H9 (cell line): ENCODE results near the gene CD81. TPM values are rescaled to one million over a fixed set of nuclear protein-coding genes. Genes with fewer than 3 reads are reported as not detected.

Experiments
- DNase-seq: peaks from one replicate; pipeline ENCODE4 v3.0.0-alpha.2; 2017
- H2AFZ ChIP-seq: one replicate; pipeline ENCODE4 v1.6.1; 2013; ENCODE audit warnings: mild to moderate bottlenecking, low read length, control low read depth, moderate library complexity
- H2AK5ac ChIP-seq: 2 replicates; pipeline ENCODE4 v1.6.1; 2013; ENCODE audit warnings: low read length, control low read depth, mixed read lengths; ENCODE audit not compliant: insufficient read length
- H2BK120ac ChIP-seq: one replicate; pipeline ENCODE4 v1.6.1; 2013; ENCODE audit warnings: low read depth, mild to moderate bottlenecking, low read length, control low read depth, inconsistent platforms; ENCODE audit not compliant: poor library complexity, severe bottlenecking
- H2BK12ac ChIP-seq: 2 replicates; pipeline ENCODE4 v1.6.1; 2013; ENCODE audit warnings: low read length, control low read depth, mixed read lengths, low read depth; ENCODE audit not compliant: insufficient read length
- H2BK15ac ChIP-seq: 2 replicates; pipeline ENCODE4 v1.6.1; 2013; ENCODE audit warnings: low read depth, low read length, control low read depth
- H2BK20ac ChIP-seq: one replicate; pipeline ENCODE4 v1.6.1; 2013; ENCODE audit warnings: low read depth, mild to moderate bottlenecking, low read length, control low read depth, inconsistent platforms; ENCODE audit not compliant: poor library complexity, severe bottlenecking
- H2BK5ac ChIP-seq: 2 replicates; pipeline ENCODE4 v1.6.1; 2013; ENCODE audit warnings: low read length, control low read depth, mixed read lengths; ENCODE audit not compliant: insufficient read length
- H3K14ac ChIP-seq: 2 replicates; pipeline ENCODE4 v1.6.1; 2013; ENCODE audit warnings: low read length, control low read depth; ENCODE audit not compliant: insufficient read depth
- H3K18ac ChIP-seq: 2 replicates; pipeline ENCODE4 v1.6.1; 2013; ENCODE audit warnings: low read depth, mild to moderate bottlenecking, mixed read lengths, low read length, control low read depth; ENCODE audit not compliant: insufficient read length
- H3K23ac ChIP-seq: 2 replicates; pipeline ENCODE4 v1.6.1; 2013; ENCODE audit warnings: low read length, control low read depth, mixed read lengths, low read depth; ENCODE audit not compliant: insufficient read length
- H3K23me2 ChIP-seq: 2 replicates; pipeline ENCODE4 v1.6.1; 2013; ENCODE audit warnings: low read depth, mild to moderate bottlenecking, mixed read lengths, low read length, control low read depth; ENCODE audit not compliant: insufficient read length, poor library complexity, severe bottlenecking
- H3K27ac ChIP-seq: 2 replicates; pipeline ENCODE4 v1.5.1; 2013; ENCODE audit warnings: low read length, control low read depth, mixed read lengths, low read depth; ENCODE audit not compliant: insufficient read length
- H3K27me3 ChIP-seq: 2 replicates; pipeline ENCODE4 v1.6.1; 2013; ENCODE audit warnings: low read length, control low read depth, inconsistent platforms; ENCODE audit not compliant: insufficient read depth
- H3K4ac ChIP-seq: 2 replicates; pipeline ENCODE4 v1.6.1; 2013; ENCODE audit warnings: low read depth, mild to moderate bottlenecking, control low read depth, inconsistent platforms, low read length, moderate library complexity
- H3K4me1 ChIP-seq: 2 replicates; pipeline ENCODE4 v1.6.1; 2013; ENCODE audit warnings: low read length, control low read depth, inconsistent platforms; ENCODE audit not compliant: insufficient read depth
- H3K4me2 ChIP-seq: 2 replicates; pipeline ENCODE4 v1.6.1; 2013; ENCODE audit warnings: low read length, control low read depth, mixed read lengths; ENCODE audit not compliant: insufficient read length, insufficient read depth
- H3K56ac ChIP-seq: 2 replicates; pipeline ENCODE4 v1.6.1; 2013; ENCODE audit warnings: low read depth, mild to moderate bottlenecking, mixed read lengths, low read length, control low read depth; ENCODE audit not compliant: insufficient read length
- H3K79me1 ChIP-seq: 2 replicates; pipeline ENCODE4 v1.6.1; 2013; ENCODE audit warnings: low read depth, mild to moderate bottlenecking, moderate library complexity, low read length, control low read depth, inconsistent platforms; ENCODE audit not compliant: insufficient read depth, poor library complexity, severe bottlenecking
- H3K79me2 ChIP-seq: 2 replicates; pipeline ENCODE4 v1.6.1; 2013; ENCODE audit warnings: low read length, control low read depth, inconsistent platforms; ENCODE audit not compliant: insufficient read depth
- H3K9ac ChIP-seq: 2 replicates; pipeline ENCODE4 v1.6.1; 2013; ENCODE audit warnings: low read length, control low read depth, mixed read lengths; ENCODE audit not compliant: insufficient read length; ENCODE audit errors: extremely low read depth
- H3K9me3 ChIP-seq: one replicate; pipeline ENCODE4 v1.6.1; 2013; ENCODE audit warnings: low read depth, low read length, inconsistent platforms; ENCODE audit not compliant: control insufficient read depth
- H3T11ph ChIP-seq: one replicate; pipeline ENCODE4 v1.6.1; 2013; ENCODE audit warnings: mild to moderate bottlenecking, low read length, control low read depth, inconsistent platforms
- H4K20me1 ChIP-seq: one replicate; pipeline ENCODE4 v1.6.1; 2013; ENCODE audit not compliant: control insufficient read depth, insufficient read length, insufficient read depth
- H4K5ac ChIP-seq: 2 replicates; pipeline ENCODE4 v1.6.1; 2013; ENCODE audit warnings: low read depth, mild to moderate bottlenecking, mixed read lengths, low read length, control low read depth; ENCODE audit not compliant: insufficient read length
- H4K8ac ChIP-seq: replicated peaks from 2 replicates; pipeline ENCODE4 v1.6.1; 2013; ENCODE audit warnings: low read length, control low read depth, mixed read lengths, low read depth; ENCODE audit not compliant: insufficient read length
- H4K91ac ChIP-seq: 2 replicates; pipeline ENCODE4 v1.6.1; 2013; ENCODE audit warnings: low read depth, mild to moderate bottlenecking, moderate library complexity, mixed read lengths, low read length, control low read depth; ENCODE audit not compliant: insufficient read length
- H3K27ac Mint-ChIP-seq, 3 experiments: 2 replicates in 2 of 3; 3 replicates in 1 of 3; pipeline ENCODE4 v1.8.0; 2020 to 2021; ENCODE audit warnings: mixed read lengths in 3 of 3, mild to moderate bottlenecking in 1 of 3, moderate library complexity in 1 of 3
- H3K27me3 Mint-ChIP-seq: 2 replicates; pipeline ENCODE4 v1.8.0; 2021; ENCODE audit warnings: low read depth, mild to moderate bottlenecking, moderate library complexity, mixed read lengths
- H3K36me3 Mint-ChIP-seq, 3 experiments: 2 replicates in 2 of 3; 3 replicates in 1 of 3; pipeline ENCODE4 v1.8.0; 2020 to 2021; ENCODE audit warnings: low read depth in 3 of 3, mixed read lengths in 3 of 3; ENCODE audit not compliant: insufficient read depth in 1 of 3
- H3K4me1 Mint-ChIP-seq, 2 experiments: 2 replicates each; pipeline ENCODE4 v1.8.0; 2020; ENCODE audit warnings: mixed read lengths in 2 of 2
- H3K4me3 Mint-ChIP-seq, 2 experiments: 2 replicates in 1 of 2; 3 replicates in 1 of 2; pipeline ENCODE4 v1.8.0; 2020 to 2021; ENCODE audit warnings: mild to moderate bottlenecking in 2 of 2, mixed read lengths in 2 of 2, moderate library complexity in 1 of 2
- H3K9me3 Mint-ChIP-seq, 2 experiments: 2 replicates in 1 of 2; 3 replicates in 1 of 2; pipeline ENCODE4 v1.8.0; 2020; ENCODE audit warnings: mild to moderate bottlenecking in 2 of 2, mixed read lengths in 2 of 2, moderate library complexity in 1 of 2
- WGBS: extraction: QIAGEN DNeasy Blood & Tissue Kit; methylation state at CpG from one replicate; pipeline ENCODE4 v1.1.7; 2013; ENCODE audit warnings: missing lambda C conversion rate, low lambda C conversion rate, mixed read lengths; ENCODE audit not compliant: insufficient read length; ENCODE audit errors: extremely low coverage; 5-methylcytosine and 5-hydroxymethylcytosine counted together
- total RNA-seq: library from RNA; stranded (reverse); gene quantifications from 2 replicates; pipeline ENCODE4 v1.2.1, GENCODE V29; 2021
- TF ChIP-seq, protein P1 (sequence below): fragments of 200-600 bp; sonication (generic); conservative IDR thresholded peaks from 3 replicates; pipeline ENCODE4 v1.8.0; 2021; ENCODE audit warnings: antibody characterized with exemption, mild to moderate bottlenecking

The CD81 gene
- total RNA-seq, 1 experiment from 2014 or later: 246 TPM

DNA sequence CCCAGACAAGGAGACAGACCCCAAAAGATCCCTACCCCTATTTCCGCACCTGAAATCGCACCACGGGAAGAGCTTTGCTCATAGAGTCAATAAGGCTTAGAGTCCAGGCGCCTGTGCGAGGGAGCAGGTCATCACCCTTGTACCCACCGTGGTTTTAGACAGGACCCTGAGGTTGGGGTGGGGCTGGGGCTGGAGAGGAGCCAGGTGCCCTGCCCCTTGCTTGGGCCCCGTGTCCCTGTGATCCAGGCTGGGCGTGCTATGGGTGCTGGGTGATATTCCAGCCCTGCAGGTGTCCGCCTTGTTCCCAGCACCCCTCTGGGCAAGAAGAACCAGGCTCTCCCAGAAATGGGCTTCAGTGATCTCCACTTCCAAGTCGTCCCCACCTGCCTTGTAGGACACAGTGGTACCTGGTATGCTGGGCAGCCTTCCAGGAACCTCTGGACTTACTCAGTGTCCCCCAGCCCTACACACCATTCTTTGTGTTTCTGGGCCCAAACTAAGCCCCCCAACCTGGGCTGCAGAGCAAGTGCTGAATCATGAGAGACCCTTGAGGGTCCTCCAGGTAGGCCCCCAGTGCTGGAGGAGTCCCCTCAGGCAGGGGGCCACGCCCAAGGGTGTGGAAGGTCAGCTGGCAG is 4.5 kb downstream of the CD81 start:
- H3K4me2 ChIP-seq: no peak overlapping the region
- H2BK12ac ChIP-seq: no peak overlapping the region
- H3K9me3 ChIP-seq: no peaks in the 10 kb centered on the region
- H3K14ac ChIP-seq: no peak overlapping the region; the same call in 1 of the 2 replicates
- no peak overlapping the region for H3K4ac ChIP-seq
- no peak overlapping the region for H2BK5ac ChIP-seq
- H2BK20ac ChIP-seq: no peak overlapping the region
- H4K8ac ChIP-seq: no peak overlapping the region
- no peak overlapping the region for H3K9ac ChIP-seq
- no peak for DNase-seq
- H3K56ac ChIP-seq: no peak overlapping the region
- Mint-ChIP-seq H3K27ac (peak overlapping the region in 1 of 3 experiments; percentile 79; a peak in 2 of 7 replicates), H3K4me1 (peaks cover 7 to 22% of the 10 kb centered on the region in 2 experiments), H3K27me3 (no peaks in the 10 kb centered on the region), H3K36me3 (peaks cover 4 to 11% (median 8%) of the 10 kb centered on the region in 3 experiments), H3K4me3 (peak overlapping the region in 1 of 2 experiments; percentile 40; a peak in 1 of 5 replicates), H3K9me3 (no peaks in the 10 kb centered on the region)
- no peak overlapping the region for H2AFZ ChIP-seq
- H3K79me1 ChIP-seq: no peaks in the 10 kb centered on the region
- no peak overlapping the region for H2BK120ac ChIP-seq
- no peak overlapping the region for H2BK15ac ChIP-seq
- no peak overlapping the region for H3K18ac ChIP-seq
- peaks cover 11% of the 10 kb centered on the region for H3K23me2 ChIP-seq
- H3K79me2 ChIP-seq: peaks cover 49% of the 10 kb centered on the region; the same call in 1 of the 2 replicates
- no peaks in the 10 kb centered on the region for H3K4me1 ChIP-seq
- H3K27ac ChIP-seq: no peak overlapping the region
- no peak overlapping the region for H3K23ac ChIP-seq
- H4K91ac ChIP-seq: no peak overlapping the region
- no peaks in the 10 kb centered on the region for H3K27me3 ChIP-seq
- H2AK5ac ChIP-seq: no peak overlapping the region
- H4K20me1 ChIP-seq: no peaks in the 10 kb centered on the region
- H3T11ph ChIP-seq: no peak overlapping the region
- WGBS: no CpG with 5 or more reads among the region's 11 CpGs
- TF ChIP-seq, protein P1, sequence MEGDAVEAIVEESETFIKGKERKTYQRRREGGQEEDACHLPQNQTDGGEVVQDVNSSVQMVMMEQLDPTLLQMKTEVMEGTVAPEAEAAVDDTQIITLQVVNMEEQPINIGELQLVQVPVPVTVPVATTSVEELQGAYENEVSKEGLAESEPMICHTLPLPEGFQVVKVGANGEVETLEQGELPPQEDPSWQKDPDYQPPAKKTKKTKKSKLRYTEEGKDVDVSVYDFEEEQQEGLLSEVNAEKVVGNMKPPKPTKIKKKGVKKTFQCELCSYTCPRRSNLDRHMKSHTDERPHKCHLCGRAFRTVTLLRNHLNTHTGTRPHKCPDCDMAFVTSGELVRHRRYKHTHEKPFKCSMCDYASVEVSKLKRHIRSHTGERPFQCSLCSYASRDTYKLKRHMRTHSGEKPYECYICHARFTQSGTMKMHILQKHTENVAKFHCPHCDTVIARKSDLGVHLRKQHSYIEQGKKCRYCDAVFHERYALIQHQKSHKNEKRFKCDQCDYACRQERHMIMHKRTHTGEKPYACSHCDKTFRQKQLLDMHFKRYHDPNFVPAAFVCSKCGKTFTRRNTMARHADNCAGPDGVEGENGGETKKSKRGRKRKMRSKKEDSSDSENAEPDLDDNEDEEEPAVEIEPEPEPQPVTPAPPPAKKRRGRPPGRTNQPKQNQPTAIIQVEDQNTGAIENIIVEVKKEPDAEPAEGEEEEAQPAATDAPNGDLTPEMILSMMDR: no peak
- no peak overlapping the region for H4K5ac ChIP-seq
